HUES64 (cell line): Measurements from ENCODE around the gene DTL.
A peak's percentile ranks its signal among the peaks of the same experiment; 100 is the strongest.

ENCODE experiments used
- H3K27ac ChIP-seq: 2 replicates; pipeline ENCODE4 v1.7.0; 2013; ENCODE audit warnings: low read depth, low read length, inconsistent platforms
- H3K27me3 ChIP-seq: 2 replicates; pipeline ENCODE4 v1.6.1; 2013; ENCODE audit warnings: mild to moderate bottlenecking, low read length; ENCODE audit not compliant: insufficient read depth
- H3K36me3 ChIP-seq: 2 replicates; pipeline ENCODE4 v1.6.1; 2013; ENCODE audit warnings: mild to moderate bottlenecking, low read length; ENCODE audit not compliant: insufficient read depth
- H3K4me1 ChIP-seq: 2 replicates; pipeline ENCODE4 v1.6.1; 2013; ENCODE audit warnings: mild to moderate bottlenecking, low read length, moderate library complexity; ENCODE audit not compliant: insufficient read depth
- H3K4me3 ChIP-seq: 2 replicates; pipeline ENCODE4 v1.5.1; 2013; ENCODE audit warnings: mild to moderate bottlenecking, low read length, moderate library complexity
- H3K9ac ChIP-seq: 2 replicates; pipeline ENCODE4 v1.6.1; 2013; ENCODE audit warnings: mild to moderate bottlenecking, low read depth, low read length
- H3K9me3 ChIP-seq: 2 replicates; pipeline ENCODE4 v1.6.1; 2013; ENCODE audit warnings: low read depth, low read length; ENCODE audit not compliant: insufficient read depth
- WGBS: fragments of 150-250, 120-280 bp; methylation state at CpG from one replicate; pipeline ENCODE4 v1.1.7; 2013; ENCODE audit warnings: missing lambda C conversion rate; 5-methylcytosine and 5-hydroxymethylcytosine counted together

Gene DTL

GRCh38 chr1:212111536-212111935, 76.0 kb downstream of the DTL start:
- H3K27ac ChIP-seq: no peak overlapping the region
- WGBS: 91% methylated on average over 1 of the region's 1 CpG
- no peak overlapping the region for H3K4me3 ChIP-seq
- H3K27me3 ChIP-seq: no peaks in the 10 kb centered on the region
- H3K36me3 ChIP-seq: peaks cover 13% of the 10 kb centered on the region; the same call in 1 of the 2 replicates
- no peaks in the 10 kb centered on the region for H3K9me3 ChIP-seq
- no peak overlapping the region for H3K9ac ChIP-seq
- H3K4me1 ChIP-seq: peaks cover 14% of the 10 kb centered on the region

- H3K9me3 ChIP-seq: no peaks in the 10 kb centered on the region
- peaks cover 5% of the 10 kb centered on the region; the same call in 1 of the 2 replicates for H3K36me3 ChIP-seq
- H3K4me1 ChIP-seq: 0 out of 2 replicates have a peak, but pooled peaks cover 3% of the 10 kb centered on the region
- H3K4me3 ChIP-seq: no peak overlapping the region
- H3K27me3 ChIP-seq: no peaks in the 10 kb centered on the region
- no peak overlapping the region for H3K9ac ChIP-seq
- WGBS: 74% methylated on average over 2 of the region's 2 CpGs
- no peak overlapping the region for H3K27ac ChIP-seq
Observed at GRCh38 chr1:212113706-212114105, 78.2 kb downstream of the DTL start.

DNA sequence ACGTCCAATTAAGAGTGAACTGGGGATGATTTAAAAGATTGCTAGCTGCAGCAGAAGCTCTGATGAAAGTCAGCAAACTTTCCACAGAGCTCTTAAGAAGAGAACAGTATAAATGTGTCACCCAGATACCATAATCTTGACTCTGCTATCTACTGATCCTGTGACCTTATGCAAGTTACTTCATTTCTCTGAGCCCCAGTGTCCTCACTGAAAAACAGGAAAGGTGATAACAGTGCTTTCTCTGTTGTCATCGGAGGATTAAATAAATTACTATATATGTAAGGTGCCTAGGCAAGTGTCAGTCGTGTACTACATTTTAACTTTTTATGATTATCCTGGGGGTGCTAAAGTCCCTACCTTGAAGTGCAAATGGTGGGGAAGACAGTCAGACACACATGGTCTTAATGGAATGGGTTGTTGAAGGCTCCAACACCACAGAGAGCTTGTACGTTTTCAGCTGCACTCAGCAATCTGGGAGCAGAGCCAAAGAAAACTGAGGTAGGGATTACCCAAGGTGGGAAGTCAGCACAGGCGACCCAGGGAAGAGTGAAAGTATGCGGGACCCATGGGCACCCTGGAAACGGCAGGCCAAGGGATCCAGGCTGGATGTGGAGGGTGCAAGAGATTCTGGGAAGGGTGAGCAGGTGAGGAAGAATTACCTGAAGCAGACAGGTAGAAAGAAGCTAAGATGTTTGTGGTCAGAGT, 82.8 kb downstream of the DTL start:
- no peaks in the 10 kb centered on the region for H3K4me1 ChIP-seq
- H3K27me3 ChIP-seq: no peaks in the 10 kb centered on the region
- 83% methylated on average over 6 of the region's 7 CpGs for WGBS
- no peak overlapping the region for H3K27ac ChIP-seq
- H3K9ac ChIP-seq: no peak overlapping the region
- H3K4me3 ChIP-seq: no peak overlapping the region
- no peaks in the 10 kb centered on the region for H3K36me3 ChIP-seq
- H3K9me3 ChIP-seq: no peaks in the 10 kb centered on the region

- Histone ChIP-seq H3K4me1 (no peaks in the 10 kb centered on the region), H3K36me3 (no peaks in the 10 kb centered on the region), H3K27me3 (no peaks in the 10 kb centered on the region), H3K4me3 (no peak overlapping the region), H3K27ac (no peak overlapping the region), H3K9me3 (no peaks in the 10 kb centered on the region), H3K9ac (no peak overlapping the region)
- WGBS: 90% methylated on average over 2 of the region's 2 CpGs
Observed at GRCh38 chr1:212118872-212119260, 83.3 kb downstream of the DTL start.

DNA sequence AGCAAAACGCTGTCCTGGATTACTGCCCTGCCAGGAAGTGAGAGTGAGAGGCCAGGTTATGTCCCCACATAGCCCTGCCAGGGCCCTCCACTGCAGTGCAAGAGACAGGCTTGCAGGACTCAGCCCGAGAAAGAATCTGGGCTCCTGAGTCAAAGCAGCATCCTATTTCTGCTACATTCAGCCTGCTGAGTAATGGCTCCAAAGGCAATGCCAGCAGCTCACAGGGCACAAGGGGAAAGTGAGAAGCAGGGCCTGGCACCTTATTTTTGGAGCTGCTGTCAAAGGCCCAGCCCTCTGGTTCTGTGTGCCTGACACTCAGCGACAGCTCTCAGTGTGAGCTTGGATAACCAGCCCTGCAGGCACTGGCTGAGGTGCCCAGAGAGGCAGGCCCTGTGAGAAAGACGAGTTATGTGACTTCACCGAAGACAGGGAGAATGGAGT, 83.9 kb downstream of the DTL start:
- WGBS: 87% methylated on average over 5 of the region's 5 CpGs
- no peak overlapping the region for H3K9ac ChIP-seq
- H3K36me3 ChIP-seq: no peaks in the 10 kb centered on the region
- no peaks in the 10 kb centered on the region for H3K9me3 ChIP-seq
- H3K4me3 ChIP-seq: no peak overlapping the region
- no peaks in the 10 kb centered on the region for H3K4me1 ChIP-seq
- H3K27me3 ChIP-seq: no peaks in the 10 kb centered on the region
- H3K27ac ChIP-seq: no peak overlapping the region

DNA sequence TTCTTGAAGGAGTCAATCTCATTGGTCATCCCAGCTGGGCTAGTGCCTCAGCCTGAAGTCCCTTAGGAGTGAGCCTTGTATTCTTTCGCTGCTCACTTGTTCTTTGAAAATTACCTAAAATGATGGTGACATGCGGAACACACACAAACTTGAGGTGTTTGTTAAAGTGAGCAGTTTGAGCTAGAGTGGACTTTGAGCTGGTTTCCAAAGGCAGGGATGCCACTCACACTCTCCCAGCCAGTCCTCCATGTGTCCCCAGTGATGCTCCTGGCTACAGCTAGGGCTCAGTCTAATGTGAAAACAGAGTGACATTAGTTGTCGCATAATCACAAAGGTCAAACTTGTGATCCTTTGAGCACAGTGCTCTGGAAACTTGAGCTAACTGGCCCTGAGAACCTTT, 84.3 kb downstream of the DTL start:
- Histone ChIP-seq H3K36me3 (no peaks in the 10 kb centered on the region), H3K27me3 (no peaks in the 10 kb centered on the region), H3K4me1 (no peaks in the 10 kb centered on the region), H3K9ac (no peak overlapping the region), H3K4me3 (no peak overlapping the region), H3K27ac (no peak overlapping the region), H3K9me3 (no peaks in the 10 kb centered on the region)
- 95% methylated on average over 3 of the region's 3 CpGs for WGBS

DNA sequence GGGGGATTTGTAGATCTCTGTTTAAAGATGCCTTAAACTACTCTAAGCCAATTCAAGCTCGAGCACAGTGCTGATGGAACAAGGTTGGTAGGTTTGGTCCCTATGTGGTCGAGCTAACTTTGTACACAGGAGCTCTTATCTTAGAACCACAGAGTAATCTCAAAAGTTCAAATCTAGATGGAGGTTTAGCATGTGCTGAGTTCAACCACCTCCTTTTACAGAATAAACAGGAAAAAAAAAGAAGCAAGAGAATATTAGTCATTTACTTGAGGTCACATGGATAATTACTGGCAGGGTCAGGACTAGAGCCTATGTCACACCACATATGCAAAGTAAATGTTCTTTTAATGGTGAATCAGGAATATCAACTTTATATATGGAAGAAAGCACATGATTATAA, 86.2 kb downstream of the DTL start:
- Histone ChIP-seq H3K27ac (no peak overlapping the region), H3K4me1 (no peaks in the 10 kb centered on the region), H3K27me3 (no peaks in the 10 kb centered on the region), H3K9ac (no peak overlapping the region), H3K9me3 (no peaks in the 10 kb centered on the region), H3K36me3 (no peaks in the 10 kb centered on the region), H3K4me3 (no peak overlapping the region)
- 78% methylated on average over 2 of the region's 2 CpGs for WGBS

GRCh38 chr1:212124690-212125582, 89.4 kb downstream of the DTL start:
- Histone ChIP-seq H3K4me3 (no peak overlapping the region), H3K36me3 (0 out of 2 replicates have a peak, but pooled peaks cover 2% of the 10 kb centered on the region), H3K27me3 (no peaks in the 10 kb centered on the region), H3K4me1 (peaks cover 5% of the 10 kb centered on the region), H3K9ac (no peak overlapping the region), H3K9me3 (no peaks in the 10 kb centered on the region), H3K27ac (no peak overlapping the region)
- WGBS: 83% methylated on average over 11 of the region's 11 CpGs

GRCh38 chr1:212125654-212126053, 90.1 kb downstream of the DTL start:
- H3K9me3 ChIP-seq: no peaks in the 10 kb centered on the region
- no peak overlapping the region for H3K9ac ChIP-seq
- H3K27me3 ChIP-seq: no peaks in the 10 kb centered on the region
- 0 out of 2 replicates have a peak, but pooled peaks cover 2% of the 10 kb centered on the region for H3K36me3 ChIP-seq
- no peak overlapping the region for H3K4me3 ChIP-seq
- H3K4me1 ChIP-seq: peaks cover 5% of the 10 kb centered on the region
- WGBS: 96% methylated on average over 9 of the region's 9 CpGs
- no peak overlapping the region for H3K27ac ChIP-seq

DNA sequence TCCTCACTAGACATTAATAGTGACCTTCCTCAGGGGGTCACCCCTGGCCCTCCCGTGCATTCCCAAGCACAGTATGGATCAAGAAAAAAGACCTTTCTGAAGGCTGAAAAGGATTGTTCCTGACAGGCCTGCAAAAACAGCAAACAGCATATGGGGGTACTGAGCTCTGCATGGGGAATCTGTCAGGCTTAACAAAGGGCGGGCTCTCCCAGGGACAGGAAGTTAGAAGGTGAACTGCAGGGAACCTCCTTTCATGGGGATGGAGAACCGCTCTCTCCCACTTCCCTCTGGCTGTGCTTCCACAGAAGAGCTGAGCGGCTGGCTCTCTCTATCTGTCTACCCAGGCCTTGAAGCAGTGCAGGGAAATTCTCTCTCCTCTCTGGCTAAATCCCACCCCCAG, 91.7 kb downstream of the DTL start:
- Histone ChIP-seq H3K9me3 (no peaks in the 10 kb centered on the region), H3K9ac (no peak overlapping the region), H3K36me3 (0 out of 2 replicates have a peak, but pooled peaks cover 2% of the 10 kb centered on the region), H3K27me3 (no peaks in the 10 kb centered on the region), H3K27ac (peak overlapping the region; percentile 74; the same call in 1 of the 2 replicates), H3K4me1 (peaks cover 5% of the 10 kb centered on the region), H3K4me3 (no peak overlapping the region)
- WGBS: 44% methylated on average over 4 of the region's 4 CpGs

DNA sequence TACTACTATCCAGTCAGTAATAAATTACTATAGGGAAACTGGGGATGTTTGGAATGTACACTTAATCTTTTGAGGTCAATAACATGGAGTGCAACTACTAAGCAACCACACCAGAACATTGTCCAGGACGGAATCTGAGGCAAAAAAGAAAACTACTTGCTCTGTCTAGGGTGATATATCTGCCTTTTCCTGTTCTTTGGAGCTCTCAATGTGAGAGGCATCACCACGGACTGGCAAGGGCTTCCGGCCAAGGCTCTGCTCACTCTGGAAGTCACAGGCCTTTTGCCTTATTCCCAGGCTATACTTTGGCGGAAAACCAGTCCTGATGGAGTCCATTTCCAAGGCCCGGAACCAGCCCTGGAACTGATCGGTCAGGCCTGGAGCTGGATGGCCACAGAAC, 94.2 kb downstream of the DTL start:
- H3K4me1 ChIP-seq: peaks cover 5% of the 10 kb centered on the region
- 0 out of 2 replicates have a peak, but pooled peaks cover 2% of the 10 kb centered on the region for H3K36me3 ChIP-seq
- no peak overlapping the region for H3K27ac ChIP-seq
- no peak overlapping the region for H3K4me3 ChIP-seq
- H3K9me3 ChIP-seq: no peaks in the 10 kb centered on the region
- 96% methylated on average over 6 of the region's 6 CpGs for WGBS
- no peak overlapping the region for H3K9ac ChIP-seq
- H3K27me3 ChIP-seq: no peaks in the 10 kb centered on the region
